HG02970 (cell line): ENCODE results near the gene ROR2.
"Not testable (repeated sequence)": the region's sequence is repeated elsewhere in the genome, so short reads cannot be mapped to it uniquely, and the experiment has no call there.

ENCODE experiments used
- ATAC-seq: cut with Tn5 transposase; IDR thresholded peaks from one replicate; pipeline ENCODE4 v1.9.1; 2021; ENCODE audit warnings: mild to moderate bottlenecking, moderate library complexity, moderate number of reproducible peaks; ENCODE audit not compliant: unreplicated experiment, low FRiP score

ROR2 gene

GRCh38 chr9:91807643-91808246 lies 142.3 kb downstream of the ROR2 start:
- ATAC-seq, result no peak

GRCh38 chr9:91805031-91805430 lies 145.0 kb downstream of the ROR2 start:
- no peak for ATAC-seq

GRCh38 chr9:91803970-91804752 lies 145.9 kb downstream of the ROR2 start:
- no peak for ATAC-seq

GRCh38 chr9:91803151-91803940 lies 146.7 kb downstream of the ROR2 start:
- ATAC-seq, result no peak

- ATAC-seq, result no peak
Measured at GRCh38 chr9:91802391-91802790, 147.6 kb downstream of the ROR2 start.

- ATAC-seq, result no peak
Measured at GRCh38 chr9:91800473-91801030, 149.5 kb downstream of the ROR2 start.

- no peak for ATAC-seq
Measured at GRCh38 chr9:91799113-91799744, 150.8 kb downstream of the ROR2 start.

GRCh38 chr9:91798273-91799112 lies 151.5 kb downstream of the ROR2 start:
- ATAC-seq, result not testable (repeated sequence)

- not testable (repeated sequence) for ATAC-seq
Measured at GRCh38 chr9:91797517-91797916, 152.5 kb downstream of the ROR2 start.

- not testable (repeated sequence) for ATAC-seq
Measured at GRCh38 chr9:91796516-91796915, 153.5 kb downstream of the ROR2 start.

- ATAC-seq, result no peak
Measured at GRCh38 chr9:91795598-91796241, 154.3 kb downstream of the ROR2 start.

GRCh38 chr9:91793371-91793770 lies 156.7 kb downstream of the ROR2 start:
- ATAC-seq, result not testable (repeated sequence)

- no peak for ATAC-seq
Measured at GRCh38 chr9:91790917-91791316, 159.1 kb downstream of the ROR2 start.

GRCh38 chr9:91789941-91790340 lies 160.1 kb downstream of the ROR2 start:
- ATAC-seq, result no peak

- no peak for ATAC-seq
Measured at GRCh38 chr9:91787931-91788330, 162.1 kb downstream of the ROR2 start.

- no peak for ATAC-seq
Measured at GRCh38 chr9:91786132-91786896, 163.7 kb downstream of the ROR2 start.

GRCh38 chr9:91785447-91785842 lies 164.6 kb downstream of the ROR2 start:
- no peak for ATAC-seq

- ATAC-seq, result no peak
Measured at GRCh38 chr9:91784673-91785446, 165.2 kb downstream of the ROR2 start.
